Caco-2 (cell line): ENCODE data around the gene MATN4. TPM values are rescaled to one million over a fixed set of nuclear protein-coding genes. Genes with fewer than 3 reads are reported as not detected.
A peak's percentile ranks its signal among the peaks of the same experiment; 100 is the strongest.

Experiments
- BruUV-seq: library from RNA; stranded (reverse); fragments of 400-500 nt; replicated peaks from 2 replicates; lab custom pipeline; 2021; lab: Mats Ljungman, UMichigan
- CTCF ChIA-PET: fragments of 300-600 bp; sonication (Branson Sonifier 250); formaldehyde crosslinking; loops from one replicate; lab custom pipeline; 2022; ENCODE audit warnings: antibody characterized with exemption; lab: Charles Lee
- POLR2A ChIA-PET: fragments of 300-600 bp; sonication (Branson Sonifier 250); formaldehyde crosslinking; loops from one replicate; lab custom pipeline; 2022; ENCODE audit warnings: antibody characterized with exemption; lab: Charles Lee
- DNase-seq, 2 experiments: peaks; one replicate each; pipeline versions ENCODE4 v3.0.0 to v3.0.0-alpha.2; 2020 to 2022
- H3K27me3 ChIP-seq: replicated peaks from 2 replicates; pipeline ENCODE4 v1.6.0; 2011; ENCODE audit warnings: low read length; ENCODE audit not compliant: control insufficient read depth, insufficient read depth
- H3K36me3 ChIP-seq: 2 replicates; pipeline ENCODE4 v1.5.1; 2011; ENCODE audit warnings: low read length; ENCODE audit not compliant: control insufficient read depth, insufficient read depth
- H3K4me1 ChIP-seq: fragments of 250-450 bp; sonication (Bioruptor Pico); 2 replicates; pipeline ENCODE4 v1.5.1; 2020; ENCODE audit warnings: mild to moderate bottlenecking
- H3K4me3 ChIP-seq: 2 replicates; pipeline ENCODE4 v1.5.1; 2011; ENCODE audit warnings: low read depth, mild to moderate bottlenecking, control low read depth, low read length
- H3K9me3 ChIP-seq: fragments of 250-450 bp; sonication (Bioruptor Pico); 2 replicates; pipeline ENCODE4 v1.5.1; 2020; ENCODE audit warnings: mild to moderate bottlenecking, moderate library complexity
- H3K27ac Mint-ChIP-seq: one replicate; pipeline ENCODE4 v1.8.0; 2022; ENCODE audit warnings: mixed read lengths; ENCODE audit not compliant: unreplicated experiment
- H3K27me3 Mint-ChIP-seq: one replicate; pipeline ENCODE4 v1.8.0; 2022; ENCODE audit warnings: mixed read lengths; ENCODE audit not compliant: insufficient read depth, unreplicated experiment
- H3K36me3 Mint-ChIP-seq: one replicate; pipeline ENCODE4 v1.8.0; 2022; ENCODE audit warnings: mild to moderate bottlenecking, mixed read lengths; ENCODE audit not compliant: insufficient read depth, unreplicated experiment
- H3K4me1 Mint-ChIP-seq: one replicate; pipeline ENCODE4 v1.8.0; 2022; ENCODE audit warnings: low read depth, mixed read lengths; ENCODE audit not compliant: unreplicated experiment
- H3K4me3 Mint-ChIP-seq: one replicate; pipeline ENCODE4 v1.8.0; 2022; ENCODE audit warnings: mild to moderate bottlenecking, moderate library complexity, mixed read lengths; ENCODE audit not compliant: unreplicated experiment
- H3K9me3 Mint-ChIP-seq: one replicate; pipeline ENCODE4 v1.8.0; 2022; ENCODE audit warnings: mixed read lengths; ENCODE audit not compliant: unreplicated experiment
- CTCF ChIP-seq, 2 experiments: fragments of 200-600 bp in 1 of 2; IDR thresholded peaks; 1 replicate in 1 of 2; 2 replicates in 1 of 2; pipeline versions ENCODE4 v1.5.1 to v1.8.0; 2011 to 2022; ENCODE audit warnings: antibody characterized with exemption in 1 of 2, control low read depth in 1 of 2, inconsistent platforms in 1 of 2, low read depth in 1 of 2, low read length in 1 of 2, mild to moderate bottlenecking in 1 of 2, moderate library complexity in 1 of 2; ENCODE audit not compliant: insufficient read depth in 1 of 2, severe bottlenecking in 1 of 2, unreplicated experiment in 1 of 2
- intact Hi-C: fragments of 100-400 bp; cut with micrococcal nuclease; formaldehyde crosslinking; loops from one replicate; pipeline ENCODE4 v1.10.0; 2022; ENCODE audit not compliant: unreplicated experiment
- total RNA-seq: library from RNA; stranded (reverse); gene quantifications from 2 replicates; pipeline ENCODE4 v1.2.3, GENCODE V29; 2022

Gene MATN4
- total RNA-seq, 1 experiment from 2014 or later, result not detected

DNA sequence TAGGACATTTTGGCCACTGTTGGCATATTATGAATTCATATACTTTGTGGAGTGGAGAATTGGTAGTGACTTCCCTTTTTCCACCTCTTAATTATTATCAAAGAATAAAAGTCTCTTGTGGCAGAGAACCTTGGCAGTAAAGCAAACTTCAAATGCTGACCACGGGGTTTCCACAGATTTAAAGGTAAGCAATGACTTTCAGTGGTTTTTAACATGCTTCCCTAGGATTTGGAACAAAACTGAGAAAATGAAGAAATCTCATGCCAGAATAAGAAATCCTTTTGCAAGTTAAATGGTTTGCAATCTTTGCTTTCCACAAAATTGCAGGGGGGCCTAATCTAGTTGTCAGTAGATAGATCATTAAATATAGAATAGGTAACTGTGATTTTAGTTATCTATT is 42.1 kb upstream of the MATN4 start:
- Mint-ChIP-seq H3K9me3 (no peaks in the 10 kb centered on the region), H3K4me3 (no peak overlapping the region), H3K27me3 (no peaks in the 10 kb centered on the region), H3K4me1 (peaks cover 44% of the 10 kb centered on the region), H3K36me3 (peaks cover 37% of the 10 kb centered on the region), H3K27ac (no peak overlapping the region)
- peaks cover 29% of the 10 kb centered on the region for H3K4me1 ChIP-seq
- no peaks in the 10 kb centered on the region for H3K9me3 ChIP-seq
- CTCF ChIA-PET, result interaction anchor here (2.0 kb wide), 1 partner anchor 13 kb away, joined by 5 read pairs; the partner anchor contains the start of gene SYS1
- H3K4me3 ChIP-seq, result no peak overlapping the region
- no peak for TF ChIP-seq CTCF (IDR thresholded peaks at IDR 0.05; ENCODE audit: insufficient read depth in 1 of 2, low read depth in 1 of 2, low read length in 1 of 2, severe bottlenecking in 1 of 2, unreplicated experiment in 1 of 2)
- no TSS peak for BruUV-seq
- intact Hi-C loops, result no loop called here
- H3K27me3 ChIP-seq, result no peaks in the 10 kb centered on the region
- no peaks in the 10 kb centered on the region for H3K36me3 ChIP-seq
- POLR2A ChIA-PET, result no interaction called here
- no peak for DNase-seq

- ChIA-PET CTCF (interaction anchor here (1.0 to 3.7 kb wide), 5 partner anchors 15 to 89 kb away, joined by 3 to 35 read pairs (median 11); partner anchors contain the start of gene SYS1), POLR2A (interaction anchor here (0.5 to 9.0 kb wide), 7 partner anchors 11 to 89 kb away, joined by 3 to 229 read pairs (median 7); partner anchors contain the start of gene SYS1)
- Histone ChIP-seq H3K4me1 (peaks cover 45% of the 10 kb centered on the region), H3K4me3 (peak within 1 kb of the TSS; percentile 88), H3K36me3 (no peaks in the 10 kb centered on the region), H3K9me3 (no peaks in the 10 kb centered on the region), H3K27me3 (no peaks in the 10 kb centered on the region)
- DNase-seq, result peak; percentile 83 to 94
- Mint-ChIP-seq H3K27ac (peak within 1 kb of the TSS; percentile 77), H3K4me1 (peaks cover 47% of the 10 kb centered on the region), H3K27me3 (no peaks in the 10 kb centered on the region), H3K9me3 (no peaks in the 10 kb centered on the region), H3K36me3 (peaks cover 57% of the 10 kb centered on the region), H3K4me3 (peak within 1 kb of the TSS; percentile 97)
- intact Hi-C loops, result no loop called here
- BruUV-seq, result no TSS peak
- TF ChIP-seq CTCF (IDR thresholded peaks at IDR 0.05; ENCODE audit: insufficient read depth in 1 of 2, low read depth in 1 of 2, low read length in 1 of 2, severe bottlenecking in 1 of 2, unreplicated experiment in 1 of 2), result no peak
These were observed 40.1 kb upstream of the MATN4 start, which contains the start of gene SDC4 for GRCh38 chr20:45347936-45348778. TSS of gene SDC4 (minus strand) at chr20:45348424. CDS start at chr20:45348384, 40 bp downstream.

DNA sequence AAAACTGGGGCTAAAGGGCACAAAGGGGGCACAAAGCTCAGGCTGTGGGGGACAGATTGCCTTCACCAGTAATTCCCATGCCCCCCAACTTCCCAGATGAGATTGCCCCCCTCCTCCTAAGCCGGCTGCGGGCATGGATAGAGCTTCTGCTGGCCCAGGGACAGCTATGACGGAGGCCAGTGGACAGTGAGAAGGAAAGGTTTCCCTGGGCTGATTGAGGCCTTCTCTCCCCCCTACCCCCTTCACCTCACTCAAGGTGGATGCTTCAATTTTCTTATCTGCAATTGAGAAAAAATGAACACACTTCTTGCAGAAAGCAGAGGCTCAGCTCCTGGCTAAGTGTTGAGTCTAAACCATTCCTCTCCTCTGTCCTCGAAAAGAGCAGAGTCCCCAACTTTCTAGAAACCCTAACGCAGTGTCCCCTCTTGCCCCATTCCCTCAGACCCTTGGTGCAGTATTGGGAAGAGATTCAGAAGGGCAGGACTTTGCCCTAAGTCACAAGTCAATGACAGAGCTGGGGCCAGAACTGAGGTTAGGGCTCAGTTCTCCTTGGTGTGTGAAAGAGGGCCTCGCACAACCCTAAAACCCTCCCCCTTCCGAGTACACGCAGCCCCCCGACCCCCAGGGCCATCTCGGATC is 39.3 kb upstream of the MATN4 start:
- H3K36me3 Mint-ChIP-seq, result peaks cover 65% of the 10 kb centered on the region
- ChIA-PET CTCF (interaction anchor here (1.0 to 3.7 kb wide), 7 partner anchors 12 to 424 kb away, joined by 4 to 35 read pairs (median 7); partner anchors contain the start of genes PIGT and SYS1), POLR2A (interaction anchor here (0.6 to 9.0 kb wide), 6 partner anchors 10 to 90 kb away, joined by 3 to 229 read pairs (median 8); partner anchors contain the start of gene SYS1)
- Histone ChIP-seq H3K4me1 (peaks cover 53% of the 10 kb centered on the region), H3K36me3 (no peaks in the 10 kb centered on the region), H3K4me3 (peak overlapping the region; percentile 88), H3K27me3 (no peaks in the 10 kb centered on the region), H3K9me3 (no peaks in the 10 kb centered on the region)
- no peaks in the 10 kb centered on the region for H3K9me3 Mint-ChIP-seq
- H3K27ac Mint-ChIP-seq, result peak overlapping the region; percentile 77
- peak overlapping the region; percentile 97 for H3K4me3 Mint-ChIP-seq
- peaks cover 54% of the 10 kb centered on the region for H3K4me1 Mint-ChIP-seq
- no peak for DNase-seq
- no peak for TF ChIP-seq CTCF (IDR thresholded peaks at IDR 0.05; ENCODE audit: insufficient read depth in 1 of 2, low read depth in 1 of 2, low read length in 1 of 2, severe bottlenecking in 1 of 2, unreplicated experiment in 1 of 2)
- TSS peak; percentile 44 for BruUV-seq
- no peaks in the 10 kb centered on the region for H3K27me3 Mint-ChIP-seq
- intact Hi-C loops, result no loop called here
